H7 (cell line): Measurements from ENCODE around the gene KLHL3. TPM values are rescaled to one million over a fixed set of nuclear protein-coding genes. Genes with fewer than 3 reads are reported as not detected.
"Not testable (repeated sequence)": the region's sequence is repeated elsewhere in the genome, so short reads cannot be mapped to it uniquely, and the experiment has no call there.

Source experiments
- DNase-seq: peaks from one replicate; pipeline ENCODE4 v3.0.0; 2012
- H3K27me3 ChIP-seq: 2 replicates; pipeline ENCODE4 v1.6.0; 2011; ENCODE audit warnings: mild to moderate bottlenecking, low read length; ENCODE audit not compliant: control insufficient read depth, insufficient read depth
- H3K36me3 ChIP-seq: replicated peaks from 2 replicates; pipeline ENCODE4 v1.5.1; 2011; ENCODE audit warnings: low read length; ENCODE audit not compliant: control insufficient read depth, insufficient read depth
- H3K4me3 ChIP-seq: 2 replicates; pipeline ENCODE4 v1.5.1; 2011; ENCODE audit warnings: low read depth, mild to moderate bottlenecking, control low read depth, low read length, moderate library complexity; ENCODE audit not compliant: insufficient read depth
- total RNA-seq: library from RNA; depleted of rRNA; stranded (reverse); fragments of >200 nt; shearing (Covaris generic); gene quantifications from 2 replicates; pipeline ENCODE4 v1.2.3, GENCODE V29; 2014; rRNA removed

The KLHL3 gene, protein sequence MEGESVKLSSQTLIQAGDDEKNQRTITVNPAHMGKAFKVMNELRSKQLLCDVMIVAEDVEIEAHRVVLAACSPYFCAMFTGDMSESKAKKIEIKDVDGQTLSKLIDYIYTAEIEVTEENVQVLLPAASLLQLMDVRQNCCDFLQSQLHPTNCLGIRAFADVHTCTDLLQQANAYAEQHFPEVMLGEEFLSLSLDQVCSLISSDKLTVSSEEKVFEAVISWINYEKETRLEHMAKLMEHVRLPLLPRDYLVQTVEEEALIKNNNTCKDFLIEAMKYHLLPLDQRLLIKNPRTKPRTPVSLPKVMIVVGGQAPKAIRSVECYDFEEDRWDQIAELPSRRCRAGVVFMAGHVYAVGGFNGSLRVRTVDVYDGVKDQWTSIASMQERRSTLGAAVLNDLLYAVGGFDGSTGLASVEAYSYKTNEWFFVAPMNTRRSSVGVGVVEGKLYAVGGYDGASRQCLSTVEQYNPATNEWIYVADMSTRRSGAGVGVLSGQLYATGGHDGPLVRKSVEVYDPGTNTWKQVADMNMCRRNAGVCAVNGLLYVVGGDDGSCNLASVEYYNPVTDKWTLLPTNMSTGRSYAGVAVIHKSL
- total RNA-seq = 3.8 and 4.6 TPM in 2 replicates

DNA sequence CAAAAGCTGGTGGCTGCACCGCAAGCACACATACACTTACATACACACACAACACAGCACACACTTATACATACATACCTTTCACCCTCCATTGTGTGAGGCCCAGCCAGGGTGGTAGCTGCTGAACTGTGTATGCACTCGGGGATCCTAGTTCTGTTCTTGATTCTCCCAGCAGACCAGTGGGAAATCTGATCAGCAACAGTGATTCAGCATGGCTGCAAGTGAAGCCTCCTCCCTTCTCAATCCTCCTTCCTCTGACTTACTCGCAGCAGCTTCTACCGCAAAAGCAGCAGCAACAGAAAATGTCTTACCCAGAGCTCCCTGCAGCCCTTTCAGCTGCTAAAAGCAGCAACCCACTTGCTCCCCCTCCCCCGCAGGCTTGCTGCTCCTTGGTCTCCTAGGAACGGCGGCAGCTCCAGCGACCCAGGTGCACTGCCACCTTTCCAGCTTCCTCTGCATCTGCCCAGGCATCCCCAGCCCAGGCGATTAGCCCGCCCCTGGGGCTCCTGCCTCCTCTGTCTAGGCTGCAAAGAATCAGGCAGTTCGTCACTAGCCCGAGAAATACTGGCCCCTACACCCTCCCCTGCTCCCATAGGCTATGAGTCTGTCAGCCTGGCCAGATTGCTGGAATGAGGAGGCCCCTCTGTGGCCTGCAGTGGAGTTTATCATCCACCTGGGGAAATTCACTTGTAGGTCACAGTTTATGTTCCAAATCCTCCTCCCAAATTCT, at the start of gene KLHL3:
Gene KLHL3, minus strand, starts transcription at position 535 of the 730 bp plus-strand sequence. Its CDS starts 443 bp downstream, at position 92.
- Histone ChIP-seq H3K4me3 (peak within 1 kb of the TSS; percentile 49), H3K27me3 (no peaks in the 10 kb centered on the region), H3K36me3 (no peaks in the 10 kb centered on the region)
- peak; percentile 75 for DNase-seq

DNA sequence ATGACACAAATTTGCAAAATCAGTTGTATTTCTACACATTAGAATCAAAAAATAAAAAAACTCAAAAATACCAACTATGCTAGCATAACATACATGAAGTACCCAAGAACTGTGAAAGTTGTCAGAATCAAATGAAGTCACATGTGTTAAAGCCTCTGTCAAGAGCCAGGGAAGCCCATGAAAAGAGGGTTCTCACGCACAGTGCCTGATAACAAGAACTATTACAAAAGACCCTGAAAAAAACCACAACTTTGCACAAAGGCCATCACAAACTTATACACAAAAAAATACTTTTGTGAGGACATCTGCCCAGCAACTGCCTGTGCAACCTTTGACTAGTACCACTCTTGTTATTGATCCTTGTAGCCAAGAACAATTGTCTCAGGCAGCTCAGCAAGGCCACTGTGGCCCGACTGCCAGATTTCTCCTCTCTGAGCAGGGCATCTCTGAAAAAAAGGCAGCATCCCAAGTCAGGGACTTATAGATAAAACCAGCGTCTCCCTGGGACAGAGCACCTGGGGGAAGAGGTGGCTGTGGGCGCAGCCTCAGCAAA, 47.2 kb upstream of the KLHL3 start:
- Histone ChIP-seq H3K27me3 (no peaks in the 10 kb centered on the region), H3K36me3 (no peaks in the 10 kb centered on the region), H3K4me3 (no peak overlapping the region)
- DNase-seq = no peak

DNA sequence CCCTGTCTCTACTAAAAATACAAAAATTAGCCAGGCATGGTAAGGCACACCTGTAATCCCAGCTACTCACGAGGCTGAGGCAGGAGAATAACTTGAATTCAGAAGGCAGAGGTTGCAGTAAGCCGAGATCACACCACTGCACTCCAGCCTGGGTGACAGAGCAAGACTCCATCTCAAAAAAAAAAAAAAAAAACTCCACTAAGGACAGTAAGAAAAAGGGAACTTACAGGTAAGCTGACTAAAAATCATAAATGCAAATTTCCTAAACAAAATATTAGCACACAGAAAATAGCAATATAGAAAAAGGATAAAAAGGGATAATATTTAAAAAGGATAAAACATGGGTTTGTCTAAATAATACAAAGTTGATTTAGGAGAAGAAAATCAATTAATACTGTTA, 46.2 kb upstream of the KLHL3 start:
- Histone ChIP-seq H3K36me3 (no peaks in the 10 kb centered on the region), H3K4me3 (no peak overlapping the region), H3K27me3 (no peaks in the 10 kb centered on the region)
- DNase-seq = no peak

DNA sequence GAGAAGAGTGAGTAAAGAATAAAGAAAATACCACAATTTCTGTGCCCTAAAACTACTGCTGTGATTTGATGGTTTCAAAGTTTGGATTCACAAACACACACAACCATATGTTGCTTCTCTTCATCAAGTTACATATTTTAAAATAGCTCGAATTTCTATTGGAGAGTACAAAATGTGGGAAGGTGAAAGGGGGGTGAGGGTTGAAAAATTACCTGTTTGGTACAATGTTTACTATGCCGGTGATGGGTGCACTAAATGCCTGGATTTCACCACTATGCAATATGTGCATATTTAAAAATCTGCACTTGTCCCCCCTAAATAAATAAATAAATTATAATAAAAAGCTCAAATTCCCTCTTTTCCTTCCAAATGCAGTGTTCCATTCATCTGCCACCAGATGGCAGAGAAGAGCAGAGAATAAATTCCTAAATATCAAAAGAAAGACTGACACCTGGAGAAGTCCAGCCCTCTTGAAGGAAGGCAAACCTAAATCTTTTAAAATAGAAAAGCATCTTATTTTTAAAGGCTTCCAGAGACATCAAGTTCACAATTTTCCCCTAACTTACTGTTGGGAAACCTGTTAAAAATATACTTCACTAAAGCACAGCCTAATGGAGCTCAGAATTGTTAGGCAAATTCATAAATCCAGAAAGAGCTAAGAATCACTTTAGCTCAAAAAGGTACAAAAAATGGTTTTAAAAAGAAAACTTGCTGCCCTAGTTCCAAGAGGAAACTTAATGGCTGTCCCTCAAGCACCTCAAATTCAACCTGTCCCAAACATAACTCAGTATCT, 43.1 kb upstream of the KLHL3 start:
- Histone ChIP-seq H3K4me3 (no peak overlapping the region), H3K36me3 (no peaks in the 10 kb centered on the region), H3K27me3 (no peaks in the 10 kb centered on the region)
- DNase-seq = peak; percentile 16

DNA sequence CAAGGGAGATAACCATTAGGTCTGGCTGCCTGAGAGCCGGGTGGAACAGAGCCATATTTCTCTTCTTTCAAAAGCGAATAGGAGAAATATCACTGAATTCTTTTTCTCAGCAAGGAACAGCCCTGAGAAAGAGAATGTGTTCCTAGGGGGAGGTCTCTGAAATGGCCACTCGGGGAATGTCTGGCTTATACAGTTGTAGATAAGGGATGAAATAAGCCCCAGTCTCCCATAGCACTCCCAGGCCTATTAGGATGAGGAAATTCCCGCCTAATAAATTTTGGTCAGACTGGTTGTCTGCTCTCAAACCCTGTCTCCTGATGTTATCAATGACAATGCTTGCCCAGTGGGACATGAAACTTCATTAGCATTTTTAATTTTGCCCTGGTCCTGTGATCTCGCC, 32.0 kb upstream of the KLHL3 start:
- H3K27me3 ChIP-seq, H3K36me3 ChIP-seq, DNase-seq, H3K4me3 ChIP-seq: not testable (repeated sequence)

DNA sequence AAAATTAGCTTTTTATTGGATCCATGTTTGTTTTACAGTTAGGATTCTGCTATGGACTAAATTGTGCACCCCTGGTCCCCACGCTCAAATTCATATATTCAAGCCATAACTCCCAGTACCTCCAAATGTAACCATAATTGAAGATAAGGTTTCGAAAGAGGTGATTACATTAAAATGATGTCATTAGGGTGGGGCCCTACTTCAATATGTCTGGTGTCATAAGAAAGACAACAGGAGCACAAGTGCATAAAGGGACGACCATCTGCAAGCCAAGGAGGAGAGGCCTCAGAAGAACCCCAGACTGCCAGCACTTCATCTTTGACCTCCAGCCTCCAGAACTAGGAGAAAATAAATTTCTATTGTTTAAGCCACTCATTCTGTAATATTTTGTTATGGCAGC, 25.7 kb upstream of the KLHL3 start:
- no peak for DNase-seq
- no peaks in the 10 kb centered on the region for H3K36me3 ChIP-seq
- H3K27me3 ChIP-seq = no peaks in the 10 kb centered on the region
- no peak overlapping the region for H3K4me3 ChIP-seq

DNA sequence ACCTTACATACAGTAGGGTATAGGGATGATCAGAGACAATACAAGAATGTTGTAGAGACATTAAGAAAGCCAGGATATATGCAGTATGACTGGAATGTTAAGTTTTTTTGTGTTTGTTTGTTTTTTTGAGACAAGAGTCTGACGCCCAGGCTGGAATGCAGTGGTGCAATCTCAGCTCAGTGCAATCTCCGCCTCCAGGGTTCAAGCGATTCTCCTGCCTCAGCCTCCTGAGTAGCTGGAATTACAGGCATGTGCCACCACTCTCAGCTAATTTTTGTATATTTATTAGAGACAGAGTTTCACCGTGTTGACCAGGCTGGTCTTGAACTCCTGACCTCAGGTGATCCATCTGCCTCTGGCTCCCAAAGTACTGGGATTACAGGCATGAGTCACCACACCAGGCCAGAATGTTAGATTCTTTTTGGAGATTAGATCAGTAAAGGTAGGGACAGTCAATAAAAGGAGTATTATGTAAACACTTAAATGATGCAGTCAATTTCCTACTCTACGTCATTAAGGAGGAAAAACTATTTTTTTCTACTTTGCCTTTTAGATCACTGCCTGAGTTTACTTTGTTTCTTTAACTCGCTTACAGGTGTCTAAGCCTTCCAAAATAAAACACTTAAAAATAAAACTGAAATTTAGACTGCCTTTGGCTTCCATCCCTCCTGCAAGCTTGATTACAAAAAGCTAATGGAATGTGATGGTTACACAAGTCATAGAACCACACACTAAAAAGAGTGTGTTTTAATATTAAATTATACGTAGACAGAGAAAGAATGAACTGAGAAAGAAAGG, 25.0 kb upstream of the KLHL3 start:
- Histone ChIP-seq H3K36me3 (no peaks in the 10 kb centered on the region), H3K4me3 (no peak overlapping the region), H3K27me3 (no peaks in the 10 kb centered on the region)
- DNase-seq = no peak

DNA sequence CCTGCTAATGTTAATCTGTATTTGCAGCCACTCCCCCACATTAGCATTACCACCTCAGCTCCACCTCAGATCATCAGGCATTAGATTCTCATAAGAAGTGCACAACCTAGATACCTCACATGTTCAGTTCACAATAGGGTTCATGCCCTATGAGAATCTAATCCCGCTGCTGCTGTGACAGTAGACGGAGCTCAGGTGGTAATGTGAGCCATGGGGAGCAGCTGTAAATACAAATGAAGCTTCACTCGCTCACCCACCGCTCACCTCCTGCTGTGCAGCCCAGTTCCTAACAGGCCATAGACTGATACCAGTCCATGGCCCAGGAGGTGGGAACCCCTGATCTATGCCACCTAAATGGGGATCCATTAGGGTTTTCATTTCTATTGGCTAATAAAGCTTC, 24.4 kb upstream of the KLHL3 start:
- no peak overlapping the region for H3K4me3 ChIP-seq
- H3K27me3 ChIP-seq = no peaks in the 10 kb centered on the region
- H3K36me3 ChIP-seq = no peaks in the 10 kb centered on the region
- no peak for DNase-seq

DNA sequence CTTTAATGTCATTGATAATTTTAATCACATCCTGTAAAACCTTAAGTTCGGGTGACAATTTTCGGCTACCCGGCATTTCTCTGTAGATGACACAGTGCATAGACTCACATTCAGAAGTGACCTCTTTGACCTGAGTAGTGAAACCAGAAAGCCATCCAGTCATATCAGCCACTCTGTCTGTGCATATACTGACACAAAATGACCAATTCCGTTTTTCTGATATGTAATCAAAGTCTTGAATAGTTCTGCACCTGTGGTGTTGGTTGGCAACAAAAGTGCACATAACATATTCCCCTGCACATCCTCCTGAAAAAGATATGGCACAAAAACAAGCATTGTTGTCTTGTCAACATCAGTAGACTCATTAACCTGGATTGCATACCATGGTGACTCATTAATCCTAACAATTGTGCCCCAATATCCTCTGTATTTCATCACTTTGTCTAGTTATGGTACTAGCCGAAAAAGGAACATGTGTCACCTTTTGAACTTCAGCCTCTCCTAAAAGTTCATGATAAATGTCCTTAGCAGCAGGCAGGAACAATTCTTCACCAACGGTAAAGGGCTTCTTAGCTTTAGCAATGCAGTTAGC, 22.9 kb upstream of the KLHL3 start:
- Histone ChIP-seq H3K36me3 (no peaks in the 10 kb centered on the region), H3K27me3 (no peaks in the 10 kb centered on the region), H3K4me3 (no peak overlapping the region)
- DNase-seq = no peak

DNA sequence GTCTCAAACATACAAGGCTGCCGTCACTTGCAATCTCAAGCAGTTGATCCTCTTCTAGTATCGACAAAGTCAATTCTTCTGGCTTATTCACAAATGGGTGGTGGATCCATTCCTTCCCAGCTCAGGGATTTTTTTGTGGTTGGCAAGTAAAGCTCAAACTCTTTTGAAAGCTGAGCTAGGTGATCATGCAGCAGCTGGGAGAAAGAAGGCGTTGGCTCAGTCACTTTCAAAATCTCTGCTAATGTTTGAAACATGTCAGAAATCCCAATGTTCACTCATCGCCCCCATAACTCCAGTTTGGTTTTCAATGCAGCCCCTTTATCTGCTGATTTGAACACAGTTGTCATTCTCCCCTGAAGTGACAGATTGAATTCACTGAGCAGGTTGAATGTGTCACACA, 22.2 kb upstream of the KLHL3 start:
- Histone ChIP-seq H3K36me3 (no peaks in the 10 kb centered on the region), H3K4me3 (no peak overlapping the region), H3K27me3 (no peaks in the 10 kb centered on the region)
- DNase-seq = no peak

DNA sequence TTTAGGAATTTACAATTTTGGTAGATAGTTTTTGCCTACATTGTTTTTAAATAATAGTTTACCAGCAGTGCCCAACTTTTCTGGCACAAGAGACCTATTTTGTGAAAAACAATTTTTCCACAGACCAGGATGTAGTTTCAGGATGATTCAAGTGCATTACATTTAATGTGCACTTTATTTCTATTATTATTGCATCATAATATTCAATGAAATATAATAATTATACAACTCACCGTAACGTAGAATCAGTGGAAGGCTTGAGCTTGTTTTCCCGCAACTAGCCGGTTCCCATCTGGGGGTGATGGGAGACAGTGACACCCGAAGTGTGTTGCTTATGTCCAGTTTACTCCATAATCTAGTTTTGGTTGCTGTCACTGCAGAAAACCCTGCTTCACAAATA, 21.7 kb upstream of the KLHL3 start:
- H3K4me3 ChIP-seq = no peak overlapping the region

DNA sequence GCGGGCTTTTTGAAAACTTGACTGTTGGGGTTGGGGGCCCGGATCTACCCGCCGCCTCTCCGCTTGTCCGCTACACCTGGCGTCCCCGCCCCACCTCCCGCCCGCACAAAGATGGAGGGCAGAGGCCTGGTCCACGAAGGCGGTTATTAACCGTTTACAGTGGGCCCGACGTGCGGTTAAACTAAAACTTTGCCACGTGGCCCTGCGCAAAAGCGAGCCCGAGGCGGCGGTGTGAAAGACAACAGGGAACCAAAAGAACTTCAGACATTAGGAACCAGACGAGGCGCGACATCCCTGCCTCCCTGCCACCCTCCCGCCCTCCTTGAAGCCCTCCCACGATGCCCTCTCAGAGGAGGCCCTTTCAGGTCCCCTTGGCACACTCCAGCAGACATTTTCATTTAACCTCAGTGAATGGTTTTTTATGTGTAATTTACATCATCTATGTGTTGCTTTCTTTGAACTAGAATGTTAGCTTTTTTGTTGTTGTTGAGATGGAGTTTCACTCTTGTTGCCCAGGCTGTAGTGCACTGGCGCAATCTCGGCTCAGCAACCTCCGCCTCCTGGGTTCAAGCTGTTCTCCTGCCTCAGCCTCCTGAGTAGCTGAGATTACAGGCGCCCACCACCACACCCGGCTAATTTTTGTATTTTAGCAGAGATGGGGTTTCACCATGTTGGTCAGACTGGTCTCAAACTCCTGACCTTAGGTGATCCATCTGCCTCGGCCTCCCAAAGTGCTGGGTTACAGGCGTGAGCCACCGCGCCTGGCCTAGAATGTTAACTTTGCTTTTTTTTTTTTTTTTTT, 19.3 kb upstream of the KLHL3 start:
- H3K4me3 ChIP-seq = peak overlapping the region; percentile 97
- DNase-seq = no peak
- H3K36me3 ChIP-seq = peaks cover 2% of the 10 kb centered on the region; the same call in 1 of the 2 replicates
- no peaks in the 10 kb centered on the region for H3K27me3 ChIP-seq

More for the DNA sequence above, 21.7 kb upstream of the KLHL3 start:
- no peaks in the 10 kb centered on the region for H3K27me3 ChIP-seq
- DNase-seq = no peak
- no peaks in the 10 kb centered on the region for H3K36me3 ChIP-seq
